Prostate gland (tissue), 2 donors: ENCODE data around the gene PRRG4. TPM values are rescaled to one million over a fixed set of nuclear protein-coding genes. Genes with fewer than 3 reads are reported as not detected.

Source experiments
- DNase-seq: peaks from one replicate; pipeline ENCODE4 v3.0.0-alpha.2; 2019; ENCODE audit warnings: low spot score
- H3K27ac ChIP-seq, 2 donors: fragments of 200-600 bp; sonication (generic); 2 replicates each; pipeline ENCODE4 v1.5.1; 2017 to 2019
- H3K27me3 ChIP-seq: fragments of 200-600 bp; sonication (generic); replicated peaks from 2 replicates; pipeline ENCODE4 v1.5.1; 2019; ENCODE audit not compliant: insufficient read depth
- H3K36me3 ChIP-seq, 2 donors: fragments of 200-600 bp; sonication (generic); 1 replicate in 1 of 2; 2 replicates in 1 of 2; pipeline versions ENCODE4 v1.5.1 to v1.8.1; 2017 to 2019
- H3K4me1 ChIP-seq: fragments of 200-600 bp; sonication (generic); replicated peaks from 2 replicates; pipeline ENCODE4 v1.5.1; 2019
- H3K4me3 ChIP-seq, 2 donors: fragments of 200-600 bp; sonication (generic); 2 replicates each; pipeline ENCODE4 v1.5.1; 2017 to 2019
- H3K9me3 ChIP-seq: fragments of 200-600 bp; sonication (generic); 2 replicates; pipeline ENCODE4 v1.5.1; 2017
- POLR2A ChIP-seq: fragments of 450-650 bp; IDR thresholded peaks from one replicate; pipeline ENCODE4 v1.6.1; 2016; ENCODE audit warnings: antibody characterized with exemption, mild to moderate bottlenecking
- POLR2AphosphoS5 ChIP-seq: sonication (generic); formaldehyde crosslinking; IDR thresholded peaks from one replicate; pipeline ENCODE4 v1.6.1; 2017; ENCODE audit warnings: antibody characterized with exemption
- WGBS: methylation state at CpG from one replicate; pipeline ENCODE4 v1.1.5; 2018; 5-methylcytosine and 5-hydroxymethylcytosine counted together
- intact Hi-C: fragments of 100-400 bp; cut with DNase I; formaldehyde crosslinking; loops from one replicate; pipeline ENCODE4 v1.14.2; 2022
- total RNA-seq, 2 donors: library from RNA; depleted of rRNA; stranded (reverse); fragments of >200 nt; gene quantifications; one replicate each; pipeline ENCODE4 v1.1.0, GENCODE V29; 2016
- TF ChIP-seq, protein P1 (sequence below), 4 experiments: fragments of 200-600 bp in 2 of 4; fragments of 450-650 bp in 2 of 4; sonication (generic) in 2 of 4; IDR thresholded peaks; 1 replicate in 3 of 4; 2 replicates in 1 of 4; pipeline ENCODE4 v1.5.1; 2016 to 2019; ENCODE audit warnings: antibody characterized with exemption in 4 of 4, mild to moderate bottlenecking in 2 of 4, moderate library complexity in 2 of 4

Gene PRRG4
- total RNA-seq, 2 donors from 2014 or later, result 5.2 to 21.7 TPM

GRCh38 chr11:32897103-32897502 is 67.4 kb downstream of the PRRG4 start:
- H3K4me1 ChIP-seq, result no peaks in the 10 kb centered on the region
- DNase-seq, result no peak
- no peak for TF ChIP-seq POLR2AphosphoS5
- TF ChIP-seq, protein P1, sequence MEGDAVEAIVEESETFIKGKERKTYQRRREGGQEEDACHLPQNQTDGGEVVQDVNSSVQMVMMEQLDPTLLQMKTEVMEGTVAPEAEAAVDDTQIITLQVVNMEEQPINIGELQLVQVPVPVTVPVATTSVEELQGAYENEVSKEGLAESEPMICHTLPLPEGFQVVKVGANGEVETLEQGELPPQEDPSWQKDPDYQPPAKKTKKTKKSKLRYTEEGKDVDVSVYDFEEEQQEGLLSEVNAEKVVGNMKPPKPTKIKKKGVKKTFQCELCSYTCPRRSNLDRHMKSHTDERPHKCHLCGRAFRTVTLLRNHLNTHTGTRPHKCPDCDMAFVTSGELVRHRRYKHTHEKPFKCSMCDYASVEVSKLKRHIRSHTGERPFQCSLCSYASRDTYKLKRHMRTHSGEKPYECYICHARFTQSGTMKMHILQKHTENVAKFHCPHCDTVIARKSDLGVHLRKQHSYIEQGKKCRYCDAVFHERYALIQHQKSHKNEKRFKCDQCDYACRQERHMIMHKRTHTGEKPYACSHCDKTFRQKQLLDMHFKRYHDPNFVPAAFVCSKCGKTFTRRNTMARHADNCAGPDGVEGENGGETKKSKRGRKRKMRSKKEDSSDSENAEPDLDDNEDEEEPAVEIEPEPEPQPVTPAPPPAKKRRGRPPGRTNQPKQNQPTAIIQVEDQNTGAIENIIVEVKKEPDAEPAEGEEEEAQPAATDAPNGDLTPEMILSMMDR (IDR thresholded peaks at IDR 0.05), result no peak
- no peak for TF ChIP-seq POLR2A
- H3K36me3 ChIP-seq, result no peaks in the 10 kb centered on the region
- intact Hi-C loops, result loop anchor here (10.0 kb wide), 2 partner anchors 138 to 312 kb away; partner anchors contain the start of genes EIF3M and TCP11L1
- 95% methylated on average over 1 of the region's 1 CpG for WGBS
- no peak overlapping the region for H3K27ac ChIP-seq
- no peak overlapping the region for H3K4me3 ChIP-seq
- H3K27me3 ChIP-seq, result no peaks in the 10 kb centered on the region
- H3K9me3 ChIP-seq, result no peaks in the 10 kb centered on the region

- intact Hi-C loops, result loop anchor here (10.0 kb wide), 2 partner anchors 135 to 315 kb away; partner anchors contain the start of genes EIF3M and TCP11L1
- H3K27me3 ChIP-seq, result no peaks in the 10 kb centered on the region
- no peak overlapping the region for H3K4me3 ChIP-seq
- H3K36me3 ChIP-seq, result no peaks in the 10 kb centered on the region
- TF ChIP-seq POLR2AphosphoS5 (no peak), POLR2A (no peak)
- TF ChIP-seq, protein P1 (IDR thresholded peaks at IDR 0.05), result no peak
- no peak overlapping the region for H3K27ac ChIP-seq
- DNase-seq, result no peak
- no peaks in the 10 kb centered on the region for H3K4me1 ChIP-seq
- no peaks in the 10 kb centered on the region for H3K9me3 ChIP-seq
Observed at GRCh38 chr11:32899438-32899837, 69.7 kb downstream of the PRRG4 start.

DNA sequence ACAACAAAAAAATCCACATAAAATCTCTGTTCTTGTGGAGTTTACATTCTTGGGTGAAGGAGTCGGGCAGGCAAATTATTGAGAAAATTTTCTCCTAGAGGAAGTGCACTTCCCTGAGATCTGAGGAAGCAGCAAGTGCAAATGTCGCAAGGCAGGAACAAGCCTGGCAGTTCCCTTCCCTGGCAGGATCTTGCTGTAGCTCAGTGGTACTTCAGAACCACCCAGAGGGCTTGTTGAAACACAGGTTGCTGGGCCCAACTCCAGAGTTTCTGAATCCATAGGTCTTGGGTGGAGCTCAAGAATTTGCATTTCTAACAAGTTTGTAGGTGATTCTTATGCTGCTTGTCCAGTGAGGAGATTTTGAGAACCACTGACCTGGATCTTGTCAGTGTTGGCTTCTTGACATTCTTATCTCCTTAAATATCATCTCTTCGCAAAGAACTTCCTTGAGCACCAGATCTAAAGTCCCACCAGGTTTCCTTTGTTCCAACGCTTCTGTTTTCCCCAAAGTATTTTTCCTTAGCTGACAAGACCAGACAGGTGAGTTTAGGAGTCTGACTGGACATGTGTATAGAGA is 72.5 kb downstream of the PRRG4 start:
- intact Hi-C loops, result no loop called here
- H3K27ac ChIP-seq, result no peak overlapping the region
- 44% methylated on average over 4 of the region's 4 CpGs for WGBS
- no peaks in the 10 kb centered on the region for H3K4me1 ChIP-seq
- no peak for TF ChIP-seq POLR2AphosphoS5
- TF ChIP-seq POLR2A, result no peak
- TF ChIP-seq, protein P1 (IDR thresholded peaks at IDR 0.05), result no peak
- H3K9me3 ChIP-seq, result no peaks in the 10 kb centered on the region
- no peaks in the 10 kb centered on the region for H3K36me3 ChIP-seq
- no peak overlapping the region for H3K4me3 ChIP-seq
- H3K27me3 ChIP-seq, result no peaks in the 10 kb centered on the region
- DNase-seq, result no peak

GRCh38 chr11:32905028-32905667 is 75.4 kb downstream of the PRRG4 start:
- Histone ChIP-seq H3K4me3 (no peak overlapping the region), H3K4me1 (no peaks in the 10 kb centered on the region)
- intact Hi-C loops, result no loop called here

More at GRCh38 chr11:32905028-32905667, 75.4 kb downstream of the PRRG4 start:
- H3K27me3 ChIP-seq, result no peaks in the 10 kb centered on the region
- no peak for DNase-seq
- H3K27ac ChIP-seq, result no peak overlapping the region
- 29% methylated on average over 3 of the region's 3 CpGs for WGBS
- H3K36me3 ChIP-seq, result no peaks in the 10 kb centered on the region
- H3K9me3 ChIP-seq, result no peaks in the 10 kb centered on the region
- TF ChIP-seq POLR2A (no peak), POLR2AphosphoS5 (no peak)
- TF ChIP-seq, protein P1 (IDR thresholded peaks at IDR 0.05), result no peak

Other genes with a start within 250 kb of the PRRG4 start
- 100 to 1,000 TPM; 353 to 458 TPM for gene EIF3M, start 246.1 kb upstream of the PRRG4 start, total RNA-seq
- 1 to 10 TPM in 1 of 2 donors, under 1 TPM in 1; 0.09 to 2.7 TPM for gene CCDC73, start 35.3 kb upstream of the PRRG4 start, total RNA-seq
- gene QSER1, start 62.9 kb downstream of the PRRG4 start, total RNA-seq, result 10 to 100 TPM; 15.8 to 25.5 TPM
- gene DEPDC7, start 186.0 kb downstream of the PRRG4 start, total RNA-seq, result 1 to 10 TPM; 2.6 to 8.9 TPM
- 10 to 100 TPM; 15.3 to 27.1 TPM for gene TCP11L1, start 209.6 kb downstream of the PRRG4 start, total RNA-seq